Measurements from ENCODE around the gene STK26.

DNA sequence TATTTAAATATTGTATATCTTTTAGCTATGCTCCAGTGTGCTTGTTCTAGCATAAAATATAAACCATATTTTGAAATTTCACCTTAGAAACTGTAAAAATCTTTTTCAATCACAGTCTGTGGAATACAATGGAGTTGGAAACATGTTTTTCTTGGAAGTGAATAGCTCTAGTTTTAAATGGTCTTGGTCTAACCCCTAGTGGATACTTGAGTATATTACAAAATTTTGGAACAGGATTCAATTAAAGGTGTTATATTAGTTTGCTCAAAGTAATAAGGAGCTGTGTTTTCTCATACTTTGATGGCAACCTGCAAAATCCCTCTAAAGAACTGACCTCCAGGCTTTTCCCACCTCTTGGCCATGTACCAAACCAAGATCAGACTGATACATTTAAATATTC lies 48.2 kb downstream of the STK26 start:
- TF ChIP-seq CTCF (IDR thresholded peaks at IDR 0.05; ENCODE audit: extremely low read depth in 1 of 2, insufficient read depth in 1 of 2, low read depth in 1 of 2, low read length in 2 of 2) (no peak), POLR2A (IDR thresholded peaks at IDR 0.05; ENCODE audit: low read depth, low read length) (no peak), POLR2AphosphoS5 (IDR thresholded peaks at IDR 0.05; ENCODE audit: insufficient read depth, low read depth, low read length) (no peak), JUN (IDR thresholded peaks at IDR 0.05; ENCODE audit: borderline replicate concordance, insufficient read depth, insufficient read length, low read depth) (no peak), EZH2 (IDR thresholded peaks at IDR 0.05; ENCODE audit: borderline replicate concordance, low read depth, low read length, severe bottlenecking) (no peak)
- TF ChIP-seq, protein P1, sequence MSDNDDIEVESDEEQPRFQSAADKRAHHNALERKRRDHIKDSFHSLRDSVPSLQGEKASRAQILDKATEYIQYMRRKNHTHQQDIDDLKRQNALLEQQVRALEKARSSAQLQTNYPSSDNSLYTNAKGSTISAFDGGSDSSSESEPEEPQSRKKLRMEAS (IDR thresholded peaks at IDR 0.05; ENCODE audit: insufficient read depth, insufficient read length), result no peak

Measured in endothelial cell of umbilical vein (primary cell).